DMS153 (cell line): ENCODE measurements around the gene ZBTB42.
"Not testable (repeated sequence)": the region's sequence is repeated elsewhere in the genome, so short reads cannot be mapped to it uniquely, and the experiment has no call there.

Experiments used
- DNase-seq: peaks from one replicate; lab custom pipeline; 2025; lab: John Stamatoyannopoulos, UW

The ZBTB42 gene

DNA sequence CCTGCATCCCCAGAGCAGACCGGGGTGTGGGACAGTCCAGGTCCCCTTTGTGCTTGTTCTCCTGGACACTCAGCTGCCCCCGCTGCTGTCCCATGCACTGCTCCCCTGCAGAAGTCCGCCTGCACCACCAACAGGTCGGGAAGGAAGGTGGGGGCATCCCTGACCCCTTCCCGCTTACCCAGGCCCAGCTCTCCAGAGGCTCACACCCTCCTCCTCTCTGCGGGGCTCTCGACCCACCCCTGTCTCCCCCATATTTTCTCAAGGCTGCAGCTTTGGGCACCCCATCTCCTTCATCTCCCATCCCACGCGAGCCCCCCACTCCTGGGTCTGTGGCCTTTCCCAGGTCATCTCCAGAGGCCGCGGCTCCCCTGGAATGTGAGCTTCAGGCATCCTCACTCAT, 9.4 kb downstream of the ZBTB42 start:
- DNase-seq: no peak

DNA sequence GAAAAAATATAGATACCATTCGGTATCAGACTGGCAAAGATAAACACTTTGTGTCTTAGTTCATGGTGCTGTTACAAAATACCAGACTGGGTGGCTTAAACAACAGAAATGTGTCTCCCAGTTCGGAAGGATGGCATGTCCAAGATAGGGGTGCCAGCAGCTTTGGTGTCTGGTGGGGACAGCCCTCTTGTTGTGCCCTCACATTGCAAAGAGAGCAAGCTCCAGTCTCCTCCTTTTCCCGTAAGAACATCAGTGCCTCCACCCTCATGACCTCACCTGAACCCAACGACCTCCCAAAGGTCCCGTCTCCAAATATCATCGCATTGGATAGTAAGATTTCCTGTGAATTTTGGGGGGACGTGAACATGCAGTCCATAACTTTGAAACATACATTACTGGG, 12.4 kb downstream of the ZBTB42 start:
- no peak for DNase-seq

DNA sequence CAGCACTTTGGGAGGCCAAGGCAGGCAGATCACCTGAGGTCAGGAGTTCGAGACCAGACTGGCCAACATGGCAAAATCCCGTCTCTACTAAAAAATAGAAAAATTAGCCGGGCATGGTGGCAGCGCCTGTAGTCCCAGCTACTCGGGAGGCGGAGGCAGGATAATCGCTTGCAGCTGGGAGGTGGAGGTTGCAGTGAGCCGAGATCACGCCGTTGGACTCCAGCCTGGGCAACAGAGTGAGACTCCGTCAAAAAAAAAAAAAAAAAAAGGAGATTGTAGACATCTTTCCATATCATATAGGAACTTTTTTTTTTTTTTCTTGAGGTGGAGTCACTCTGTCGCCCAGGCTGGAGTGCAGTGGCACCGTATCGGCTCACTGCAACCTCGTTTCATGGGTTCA, 13.8 kb downstream of the ZBTB42 start:
- not testable (repeated sequence) for DNase-seq

DNA sequence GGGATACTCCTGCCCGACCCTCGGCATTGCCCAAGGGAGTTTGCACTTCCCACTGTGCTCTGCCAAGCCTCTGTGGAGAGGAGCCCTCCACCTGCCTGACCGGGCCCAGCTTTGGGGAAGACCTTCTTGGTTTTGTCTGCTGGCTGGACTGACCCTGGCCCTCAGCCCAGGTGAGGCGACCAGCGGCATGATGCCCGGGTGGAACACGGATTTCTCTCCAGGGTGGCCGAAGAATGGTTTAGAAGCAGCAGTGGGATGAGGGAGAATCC, 15.6 kb downstream of the ZBTB42 start:
- DNase-seq: no peak

DNA sequence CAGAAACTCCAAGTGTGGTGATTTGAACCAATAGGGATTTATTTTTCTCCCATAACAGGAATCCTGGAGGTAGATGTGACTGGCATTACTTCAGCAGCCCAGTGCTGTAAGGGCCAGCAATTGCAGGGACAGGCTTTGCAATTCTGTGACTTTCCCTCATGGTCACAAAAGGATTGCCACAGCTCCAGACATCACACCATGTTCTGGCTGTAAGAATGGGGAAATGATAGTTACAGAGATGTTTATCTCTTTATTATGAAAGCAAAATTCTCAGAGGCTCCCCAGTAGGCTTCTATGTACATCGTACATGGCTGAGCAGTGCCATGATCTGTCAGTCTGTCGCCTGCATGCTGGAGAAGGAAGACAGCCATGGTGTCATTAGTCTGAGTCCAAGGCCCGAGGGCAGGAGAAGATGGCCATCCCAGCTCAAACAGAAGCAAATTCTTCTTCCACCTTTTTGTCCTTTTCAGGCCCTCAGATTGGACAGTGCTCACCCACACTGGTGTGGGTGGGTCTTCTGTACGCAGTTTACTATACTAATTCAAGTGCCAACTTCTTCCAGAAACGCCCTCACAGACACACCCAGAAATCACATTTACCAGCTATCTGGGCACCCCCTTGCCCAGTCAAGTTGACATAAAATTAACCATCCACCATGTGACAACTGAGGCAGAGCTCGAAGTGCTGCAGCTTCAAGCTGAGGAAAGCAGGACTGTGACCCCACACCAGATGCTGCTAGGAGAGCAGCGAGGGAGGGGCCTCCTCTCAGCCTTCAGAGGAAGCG, 17.2 kb downstream of the ZBTB42 start:
- no peak for DNase-seq

DNA sequence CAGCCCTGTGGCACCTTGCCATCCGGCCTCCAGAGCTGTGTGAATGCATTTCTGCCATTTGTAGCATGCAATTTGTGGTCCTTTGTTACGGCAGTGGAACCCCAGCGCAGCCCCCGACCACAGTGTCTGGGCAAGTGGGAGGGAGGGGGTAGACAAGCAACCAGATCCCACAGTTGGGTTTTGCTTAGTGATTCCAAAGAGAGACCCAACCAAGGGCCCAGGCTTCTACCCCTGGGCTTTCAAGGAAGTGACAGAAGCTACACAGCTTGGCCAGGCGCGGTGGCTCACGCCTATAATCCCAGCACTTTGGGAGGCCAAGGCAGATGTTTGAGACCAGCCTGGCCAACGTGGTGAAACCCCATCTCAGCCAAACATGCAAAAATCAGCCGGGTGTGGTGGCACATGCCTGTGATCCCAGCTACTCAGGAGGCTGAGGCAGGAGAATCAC, 17.8 kb downstream of the ZBTB42 start:
- no peak for DNase-seq

DNA sequence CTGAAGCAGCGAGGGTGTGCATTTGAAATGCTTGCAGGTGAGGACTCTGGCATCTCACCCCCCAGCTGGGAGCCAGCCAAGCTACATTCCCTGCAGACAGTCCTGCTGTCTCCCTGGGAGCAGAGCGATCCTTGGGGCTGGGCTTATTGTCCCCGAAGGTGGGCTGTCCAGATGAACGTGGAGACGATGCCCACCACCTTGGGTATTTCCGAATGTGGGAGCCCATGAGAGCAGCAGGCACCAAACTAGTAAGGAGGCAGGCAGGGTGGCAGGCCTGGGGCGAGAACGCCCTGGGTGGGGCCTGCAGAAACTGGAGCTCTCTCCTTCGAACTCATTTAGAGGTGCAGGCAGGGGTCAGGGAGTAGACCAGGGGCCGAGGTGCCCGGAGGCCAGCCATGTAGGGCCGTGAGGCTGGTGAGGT, 18.5 kb downstream of the ZBTB42 start:
- DNase-seq: no peak

DNA sequence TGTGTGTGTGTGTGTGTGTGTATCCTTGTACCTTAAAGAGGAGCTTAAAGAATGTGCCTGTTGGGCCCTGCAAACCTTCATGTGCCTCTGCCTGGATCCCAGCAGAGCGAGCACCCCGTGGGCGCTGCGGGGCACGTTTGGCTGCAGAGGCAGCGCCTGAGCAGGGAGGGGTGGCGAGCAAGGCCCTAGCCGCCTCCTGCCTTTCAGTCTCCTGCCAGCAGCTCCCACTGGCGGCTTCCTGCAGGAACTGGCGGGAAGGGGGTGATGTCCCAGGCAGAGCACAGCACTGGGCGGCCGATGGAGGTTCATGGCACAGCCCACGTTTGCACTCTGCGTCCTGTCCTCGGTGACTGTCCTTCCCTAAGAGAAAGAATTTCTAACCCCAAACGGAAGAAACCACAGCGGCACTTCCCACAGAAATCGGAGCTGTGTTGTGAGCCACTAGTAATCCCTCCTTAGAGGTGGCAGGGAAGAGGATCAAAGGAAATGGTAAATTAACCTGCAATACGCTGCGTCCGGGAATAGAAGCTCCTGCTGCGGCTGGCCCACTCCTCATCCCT, 19.8 kb downstream of the ZBTB42 start:
- no peak for DNase-seq

DNA sequence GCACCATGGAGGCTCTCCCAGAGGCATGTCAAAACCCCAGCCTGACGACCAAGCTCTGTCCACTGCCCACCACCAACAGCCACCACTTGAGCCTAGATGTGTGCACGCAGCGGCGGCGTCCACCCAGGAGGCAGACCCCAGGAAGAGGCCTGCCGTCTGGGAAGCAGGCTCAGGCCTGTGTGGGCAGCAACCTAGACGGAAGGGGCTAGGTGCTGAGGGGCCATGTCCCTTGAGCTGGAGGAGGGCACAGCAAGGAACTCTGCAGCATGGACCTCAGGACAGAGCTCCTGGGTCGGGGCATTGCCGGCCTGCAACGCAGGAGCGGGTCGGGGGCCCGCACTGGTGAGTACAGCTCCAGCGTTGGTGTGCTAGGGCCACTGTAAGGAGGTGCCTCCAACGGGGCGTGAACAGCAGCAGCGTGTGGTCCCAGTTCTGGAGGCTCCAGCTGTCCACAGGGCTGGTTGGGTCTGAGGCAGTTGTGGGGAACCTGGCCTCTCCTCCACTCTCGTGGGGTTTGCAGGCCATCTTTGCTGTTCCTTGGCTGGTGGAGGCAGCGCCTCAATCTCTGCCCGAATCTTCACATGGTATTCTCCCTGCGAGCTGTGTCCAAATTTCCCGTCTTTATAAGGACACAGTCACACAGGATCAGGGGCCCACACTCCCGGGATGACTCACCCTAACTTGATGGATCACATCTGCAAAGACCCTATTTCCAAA, 20.5 kb downstream of the ZBTB42 start:
- DNase-seq: no peak

DNA sequence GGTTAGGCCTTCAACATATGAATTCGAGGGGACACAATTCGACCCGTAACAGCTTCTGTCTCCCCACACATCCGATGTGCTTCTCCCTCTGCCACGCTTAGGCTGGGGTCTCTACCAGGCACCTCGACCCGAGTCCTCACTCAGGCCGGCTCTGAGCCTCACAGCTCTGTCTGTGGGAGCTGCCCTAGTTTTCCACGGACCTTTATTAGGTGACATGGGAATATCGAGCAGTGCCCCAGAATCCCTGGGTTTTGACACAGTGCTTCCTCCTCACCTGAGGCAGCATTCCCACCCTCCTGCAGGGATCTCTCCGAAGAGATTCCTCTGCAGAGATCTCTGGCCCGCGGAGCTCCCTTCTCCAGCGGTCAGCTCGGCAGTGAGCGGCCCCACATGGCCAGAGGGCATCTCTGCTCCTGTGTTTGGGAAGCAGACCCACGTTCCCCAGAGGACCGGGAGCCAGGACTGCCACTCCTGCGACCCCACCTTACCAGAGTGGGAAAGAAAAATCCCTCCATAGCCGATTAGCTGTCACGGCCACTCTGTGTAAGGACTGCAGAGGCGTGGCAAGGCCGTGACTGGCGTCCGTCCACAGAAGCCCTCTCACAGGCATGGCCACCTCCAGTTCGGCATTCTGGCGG, 21.2 kb downstream of the ZBTB42 start:
- no peak for DNase-seq

DNA sequence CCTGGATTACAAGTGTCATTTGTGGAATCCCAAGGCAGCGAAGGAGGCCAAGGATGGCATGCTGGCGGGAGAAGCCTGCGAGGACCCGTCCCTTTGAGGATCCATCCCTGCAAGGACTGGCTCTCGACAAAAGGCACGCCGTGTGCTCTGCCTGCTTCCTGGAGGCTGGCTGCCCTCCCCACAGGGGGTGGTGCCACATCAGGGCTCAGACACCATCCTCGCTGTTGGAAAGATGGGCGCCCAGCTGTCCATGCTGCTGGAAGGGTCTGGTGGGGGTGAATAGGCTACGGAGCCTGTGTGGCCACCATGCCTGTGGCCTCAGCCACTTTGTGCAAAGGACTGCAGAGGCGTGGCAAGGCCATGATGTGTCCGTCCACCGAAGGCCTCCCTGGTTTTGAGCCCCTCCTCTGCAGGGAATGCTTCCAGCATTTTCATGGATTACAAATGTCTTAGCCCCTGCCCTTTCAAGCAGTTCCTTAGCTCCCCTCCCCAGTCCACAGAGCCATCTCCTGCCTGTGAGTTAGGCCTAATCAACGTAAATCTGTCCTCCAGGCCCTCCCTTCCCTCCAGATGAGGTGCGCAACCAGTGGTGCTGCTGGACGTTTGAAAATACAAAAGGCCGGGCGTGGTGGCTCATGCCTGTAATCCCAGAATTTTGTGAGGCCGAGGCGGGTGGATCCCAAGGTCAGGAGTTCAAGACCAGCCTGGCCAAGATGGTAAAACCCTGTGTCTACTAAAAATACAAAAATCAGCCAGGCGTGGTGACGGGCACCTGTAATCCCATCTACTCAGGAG, 22.1 kb downstream of the ZBTB42 start:
- DNase-seq: no peak

DNA sequence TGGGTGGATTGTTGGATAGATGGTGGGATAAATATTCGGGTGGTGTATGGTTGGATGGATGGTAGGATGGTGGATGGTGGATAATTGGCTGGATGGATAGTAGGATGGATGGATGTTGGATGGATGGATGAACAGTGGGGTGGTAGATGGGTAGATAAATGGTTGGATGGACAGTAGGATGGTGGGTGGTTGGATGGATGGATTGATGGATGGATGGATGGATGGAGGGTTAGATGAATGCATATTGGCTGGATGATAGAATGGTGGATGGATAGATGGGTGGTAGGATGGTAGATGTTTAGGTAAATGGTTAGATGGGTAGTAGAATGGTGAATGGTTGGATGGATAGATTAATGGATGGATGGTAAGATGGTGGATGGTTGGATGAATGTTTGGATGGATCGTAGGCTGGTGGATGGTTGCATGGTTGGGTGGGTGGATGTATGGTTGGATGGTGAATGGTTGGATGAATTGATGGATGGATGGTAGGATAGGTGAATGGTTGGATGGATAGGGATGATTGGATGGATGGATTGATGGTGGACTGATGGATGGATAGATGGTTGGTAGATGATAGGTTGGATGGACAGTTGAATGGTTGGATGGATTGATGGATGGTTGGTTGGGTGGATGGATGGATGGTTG, 23.6 kb downstream of the ZBTB42 start:
- DNase-seq: no peak

DNA sequence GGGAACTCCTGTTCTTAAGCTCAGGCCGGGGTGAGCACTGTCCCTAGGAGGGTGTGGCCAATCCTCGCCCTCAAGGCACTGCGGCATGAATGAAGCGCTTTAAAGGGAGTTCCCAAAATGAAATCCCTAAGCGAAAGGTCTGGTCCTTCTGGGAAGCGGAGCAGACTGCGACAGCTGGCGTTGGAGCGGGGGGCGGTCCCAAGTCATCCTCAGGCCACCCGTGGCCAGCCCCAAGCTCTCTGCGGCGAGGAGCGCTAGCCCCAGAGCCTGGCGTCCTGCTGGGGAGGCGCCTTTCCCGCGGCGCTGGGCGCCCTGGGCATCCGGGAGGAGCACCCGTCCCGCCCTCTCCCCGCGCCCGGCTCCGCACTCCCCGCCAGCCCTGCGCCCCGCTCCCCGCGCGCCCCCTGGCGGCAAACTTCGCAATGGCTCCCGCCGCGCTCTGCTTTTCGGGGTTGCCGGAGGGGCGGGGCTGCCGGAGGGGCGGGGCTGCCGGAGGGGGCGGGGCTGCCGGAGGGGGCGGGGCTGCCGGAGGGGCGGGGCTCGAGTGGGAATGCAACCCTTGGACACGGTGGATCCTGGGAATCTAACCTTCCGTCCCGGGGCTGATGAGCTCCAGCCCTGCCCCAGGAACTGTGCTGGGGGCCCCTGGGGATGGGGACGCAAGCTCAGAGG, 25.4 kb downstream of the ZBTB42 start:
- peak; percentile 14 for DNase-seq

DNA sequence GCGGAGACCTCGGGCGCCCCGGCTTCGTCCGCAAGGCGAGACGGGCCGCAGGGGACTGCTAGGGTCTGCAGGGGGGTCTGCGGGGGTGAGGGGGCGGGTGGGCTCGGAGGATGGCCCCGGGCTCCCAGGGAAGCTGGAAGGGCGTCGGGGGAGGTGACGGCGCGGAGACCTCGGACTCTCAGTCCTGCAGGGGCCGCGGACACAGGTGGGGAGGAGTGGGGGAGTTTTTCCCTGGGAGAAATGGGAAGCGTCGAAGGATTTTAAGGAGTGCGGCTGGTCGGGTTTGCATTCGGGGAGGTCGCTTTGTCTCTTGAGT, 25.9 kb downstream of the ZBTB42 start:
- DNase-seq: no peak

DNA sequence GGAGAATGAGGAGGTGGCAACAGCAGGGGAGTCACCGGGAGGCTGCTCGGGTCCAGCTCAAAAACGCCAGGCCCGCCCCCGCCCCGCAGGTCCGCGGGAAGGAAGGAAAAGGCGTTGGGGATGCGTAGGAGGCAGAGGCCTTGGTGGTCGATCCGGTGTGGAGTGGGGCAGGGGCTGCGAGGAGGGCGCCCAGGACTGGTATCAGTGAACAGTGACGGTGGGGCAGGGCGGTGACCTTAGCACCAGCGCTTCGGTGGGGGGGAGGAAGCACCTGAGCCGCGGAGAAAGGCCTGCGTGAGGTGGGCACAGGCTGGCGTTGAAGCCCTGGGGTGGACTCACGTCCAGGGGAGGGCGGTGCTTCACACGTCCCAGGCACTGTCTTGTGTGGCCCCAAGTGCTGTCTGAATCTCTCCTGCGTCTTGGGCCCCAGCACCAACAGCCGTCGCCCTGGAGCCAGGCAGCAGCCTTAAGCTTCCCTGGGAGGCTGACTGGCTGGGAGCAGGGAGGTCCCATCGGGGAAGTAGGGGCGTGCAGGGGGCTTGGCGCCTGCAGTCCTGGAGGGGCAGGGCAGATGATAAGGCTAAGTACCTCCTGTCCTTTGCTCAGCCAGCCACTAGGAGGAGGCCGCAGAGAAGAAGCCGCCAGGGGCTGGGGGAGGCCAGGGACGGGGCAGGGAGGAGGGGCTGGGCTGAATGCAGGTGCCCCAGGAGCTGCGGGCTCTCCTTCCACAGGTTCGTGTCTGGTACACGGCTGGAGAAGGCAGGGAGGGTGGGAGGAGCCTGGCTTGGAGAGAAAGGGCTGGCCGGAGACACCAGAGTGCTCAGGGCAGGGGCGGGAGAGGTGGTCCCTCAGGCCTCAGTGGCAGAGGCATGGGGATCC, 26.5 kb downstream of the ZBTB42 start:
- DNase-seq: no peak

DNA sequence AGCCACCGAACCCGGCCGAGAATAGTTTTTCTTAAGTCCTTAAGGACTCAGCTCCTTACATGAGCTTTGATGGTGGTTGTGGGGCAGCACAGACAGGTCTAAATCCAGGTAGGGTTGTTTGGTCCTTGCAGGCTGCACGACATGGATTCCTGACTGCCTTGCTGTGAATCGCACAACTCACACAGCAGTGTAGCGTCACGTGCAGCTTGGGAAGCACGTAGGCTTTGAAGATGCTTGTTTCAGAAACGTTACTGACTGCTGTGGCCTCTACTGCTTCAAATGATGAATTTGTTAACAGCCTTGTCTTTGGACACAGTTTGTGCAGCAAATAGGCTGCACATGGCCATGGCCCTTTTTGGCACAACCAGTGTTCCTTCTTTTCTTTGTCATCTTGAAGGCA, 29.9 kb downstream of the ZBTB42 start:
- DNase-seq: no peak

DNA sequence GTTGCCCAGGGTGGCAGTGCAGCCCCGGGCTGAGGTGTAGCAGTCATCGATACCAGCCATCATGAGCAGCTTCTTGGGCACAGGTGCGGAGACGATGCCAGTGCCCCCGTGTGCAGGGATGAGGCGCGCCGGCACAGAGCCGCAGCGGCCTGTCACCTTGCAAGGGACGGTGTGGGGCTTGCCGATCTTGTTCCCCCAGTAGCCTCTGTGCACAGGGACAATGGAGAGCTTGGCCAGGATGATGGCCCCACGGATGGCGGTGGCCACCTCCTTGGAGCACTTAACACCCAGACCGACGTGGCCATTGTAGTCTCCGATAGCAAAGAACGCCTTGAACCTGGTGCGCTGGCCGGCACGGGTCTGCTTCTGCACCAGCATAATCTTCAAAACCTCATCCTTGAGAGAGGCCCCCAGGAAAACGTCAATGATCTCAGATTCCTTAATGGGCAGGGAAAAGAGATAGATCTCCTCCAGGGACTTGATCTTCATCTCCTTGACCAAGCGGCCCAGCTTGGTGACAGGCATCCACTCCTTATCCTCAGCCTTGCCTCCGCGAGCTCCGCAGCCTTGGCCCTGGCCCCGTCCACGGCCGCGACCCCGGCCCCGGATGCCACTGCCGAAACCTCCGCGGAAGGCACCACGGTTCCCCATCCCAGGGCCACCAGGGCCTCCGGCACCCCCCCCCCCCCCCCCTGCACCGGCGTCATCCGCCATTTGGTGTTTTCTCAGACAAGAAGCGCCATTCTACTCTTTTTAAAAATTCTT, 35.5 kb downstream of the ZBTB42 start:
- DNase-seq: not testable (repeated sequence)

DNA sequence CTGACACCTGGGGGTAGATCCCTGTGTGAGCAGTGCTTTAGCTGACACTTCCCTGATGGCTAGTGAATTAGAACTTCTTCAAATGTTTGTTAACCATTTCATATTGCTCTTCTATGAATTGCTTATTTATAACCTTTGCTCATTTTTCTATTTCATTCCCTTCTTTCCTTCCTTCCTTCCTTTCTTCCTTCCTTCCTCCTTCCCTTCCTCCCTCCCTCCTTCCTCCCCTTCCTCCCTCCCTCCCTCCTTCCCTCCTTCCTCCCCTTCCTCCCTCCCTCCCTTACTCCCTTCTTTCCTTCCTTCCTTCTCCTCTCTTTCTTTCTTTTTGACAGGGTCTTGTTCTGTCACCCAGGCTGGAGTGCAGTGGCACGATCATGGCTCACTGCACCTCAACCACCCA, 40.8 kb downstream of the ZBTB42 start:
- no peak for DNase-seq

DNA sequence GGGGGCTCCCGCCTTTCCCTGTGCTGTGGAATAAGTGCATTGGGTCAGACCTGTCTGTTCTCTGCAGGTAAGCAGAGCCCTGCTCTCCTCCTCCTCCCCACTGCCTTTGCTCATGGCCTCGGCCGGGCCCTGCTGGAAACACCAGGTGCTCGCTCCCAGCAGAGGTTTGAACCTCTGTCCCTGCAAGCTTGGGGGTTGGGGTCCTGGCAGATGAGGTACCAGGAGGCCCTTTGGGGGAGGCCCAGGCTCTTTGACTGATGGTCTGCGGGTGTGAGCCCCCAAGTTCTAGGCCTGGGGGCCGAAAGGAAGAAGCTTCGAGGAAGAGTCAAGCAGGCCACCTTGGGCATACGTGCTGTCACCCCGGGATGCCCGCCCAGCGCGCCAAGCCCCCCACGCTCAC, 42.1 kb downstream of the ZBTB42 start:
- DNase-seq: no peak
